B cell (primary cell): ENCODE data around the gene ADARB2. TPM values are rescaled to one million over a fixed set of nuclear protein-coding genes. Genes with fewer than 3 reads are reported as not detected.

Experiments used
- ATAC-seq: fragments of 200-7000 bp; cut with Tn5 transposase; one replicate; pipeline ENCODE4 v1.10.0; 2021; ENCODE audit warnings: low read depth, mild to moderate bottlenecking, moderate number of reproducible peaks, moderate library complexity
- CTCF ChIA-PET: fragments of 350-600 bp; sonication (Branson Sonifier 250); formaldehyde crosslinking; loops from one replicate; lab custom pipeline; 2021; ENCODE audit warnings: antibody characterized with exemption, inconsistent platforms; lab: Charles Lee
- POLR2A ChIA-PET: fragments of 350-600 bp; sonication (Branson Sonifier 250); formaldehyde crosslinking; loops from one replicate; lab custom pipeline; 2021; ENCODE audit warnings: antibody characterized with exemption; lab: Charles Lee
- DNase-seq: peaks from one replicate; pipeline ENCODE4 v3.0.0; 2013
- H2AFZ ChIP-seq: 2 replicates; pipeline ENCODE4 v1.6.1; 2012; ENCODE audit warnings: mild to moderate bottlenecking, low read depth, low read length; ENCODE audit not compliant: insufficient read depth, poor library complexity, severe bottlenecking
- H3K27ac ChIP-seq, 2 donors: 1 replicate in 1 of 2; 2 replicates in 1 of 2; pipeline ENCODE4 v1.5.1; 2012 to 2013; ENCODE audit warnings: low read length in 2 of 2, mild to moderate bottlenecking in 2 of 2, moderate library complexity in 1 of 2
- H3K27me3 ChIP-seq, 4 experiments: fragments of 200-600 bp in 1 of 4; sonication (generic) in 1 of 4; replicated peaks in 1 of 4; 1 replicate in 2 of 4; 2 replicates in 2 of 4; pipeline versions ENCODE4 v1.6.1 to v1.7.0; 2013 to 2016; ENCODE audit warnings: low read length in 3 of 4, mild to moderate bottlenecking in 2 of 4, mixed read lengths in 1 of 4, moderate library complexity in 1 of 4; ENCODE audit not compliant: insufficient read depth in 4 of 4, control insufficient read depth in 3 of 4; ENCODE audit errors: control extremely low read depth in 1 of 4
- H3K36me3 ChIP-seq, 2 experiments: replicated peaks in 1 of 2; 1 replicate in 1 of 2; 2 replicates in 1 of 2; pipeline versions ENCODE4 v1.6.1 to v1.7.1; 2013; ENCODE audit warnings: low read length in 1 of 2; ENCODE audit not compliant: insufficient read depth in 2 of 2, control insufficient read depth in 1 of 2; ENCODE audit errors: control extremely low read depth in 1 of 2, extremely low read depth in 1 of 2
- H3K4me1 ChIP-seq, 2 donors: fragments of 200-600 bp in 1 of 2; sonication (generic) in 1 of 2; 1 replicate in 1 of 2; 2 replicates in 1 of 2; pipeline versions ENCODE4 v1.5.1 to v1.6.1; 2013 to 2017; ENCODE audit warnings: low read length in 2 of 2; ENCODE audit not compliant: control insufficient read depth in 2 of 2, insufficient read depth in 2 of 2
- H3K4me2 ChIP-seq: replicated peaks from 2 replicates; pipeline ENCODE3; 2012; ENCODE audit warnings: mild to moderate bottlenecking, low read depth, low read length; ENCODE audit not compliant: poor library complexity, severe bottlenecking
- H3K4me3 ChIP-seq, 5 experiments: fragments of 200-600 bp in 1 of 5; sonication (generic) in 1 of 5; 1 replicate in 3 of 5; 2 replicates in 2 of 5; pipeline versions ENCODE4 v1.5.1 to v1.7.0; 2011 to 2016; ENCODE audit warnings: low read length in 4 of 5, mild to moderate bottlenecking in 4 of 5, low read depth in 2 of 5, control low read depth in 1 of 5, moderate library complexity in 1 of 5; ENCODE audit not compliant: insufficient read depth in 1 of 5; ENCODE audit errors: control extremely low read depth in 1 of 5, extremely low read depth in 1 of 5
- H3K79me2 ChIP-seq: fragments of 200-600 bp; sonication (generic); one replicate; pipeline ENCODE4 v1.6.0; 2016; ENCODE audit warnings: low read length; ENCODE audit not compliant: control insufficient read depth, insufficient read depth
- H3K9ac ChIP-seq: fragments of 200-600 bp; sonication (generic); 2 replicates; pipeline ENCODE4 v1.6.1; 2017; ENCODE audit warnings: mild to moderate bottlenecking, low read length, moderate library complexity
- H3K9me3 ChIP-seq, 3 donors: one replicate each; pipeline versions ENCODE4 v1.6.1 to v1.7.1; 2013; ENCODE audit warnings: low read length in 2 of 3; ENCODE audit not compliant: control insufficient read depth in 2 of 3, insufficient read depth in 1 of 3; ENCODE audit errors: control extremely low read depth in 1 of 3
- H4K20me1 ChIP-seq: 2 replicates; pipeline ENCODE4 v1.6.0; 2012; ENCODE audit warnings: mild to moderate bottlenecking, low read length; ENCODE audit not compliant: insufficient read depth, control insufficient read depth, poor library complexity, severe bottlenecking
- H3K27ac Mint-ChIP-seq: one replicate; pipeline ENCODE4 v1.8.0; 2021; ENCODE audit warnings: mixed read lengths
- H3K27me3 Mint-ChIP-seq: one replicate; pipeline ENCODE4 v1.8.0; 2021; ENCODE audit warnings: mixed read lengths
- H3K4me1 Mint-ChIP-seq: one replicate; pipeline ENCODE4 v1.8.0; 2021; ENCODE audit warnings: mixed read lengths
- H3K4me3 Mint-ChIP-seq: one replicate; pipeline ENCODE4 v1.8.0; 2021; ENCODE audit warnings: mixed read lengths
- H3K9me3 Mint-ChIP-seq: one replicate; pipeline ENCODE4 v1.8.0; 2022; ENCODE audit warnings: mixed read lengths; ENCODE audit not compliant: insufficient read depth
- EZH2 ChIP-seq: IDR thresholded peaks from 2 replicates; pipeline ENCODE4 v1.6.1; 2012; ENCODE audit warnings: borderline replicate concordance, low read depth, mild to moderate bottlenecking, moderate library complexity, low read length; ENCODE audit not compliant: insufficient read depth, poor library complexity, severe bottlenecking
- WGBS: methylation state at CpG from one replicate; pipeline ENCODE4 v1.1.5; 2013; ENCODE audit warnings: missing lambda C conversion rate; ENCODE audit not compliant: insufficient coverage; 5-methylcytosine and 5-hydroxymethylcytosine counted together
- intact Hi-C: fragments of 100-400 bp; cut with micrococcal nuclease; formaldehyde crosslinking; loops from one replicate; pipeline ENCODE4 v1.10.0; 2022
- polyA plus RNA-seq: library from polyadenylated mRNA; depleted of rRNA; stranded (reverse); fragments of >200 nt; gene quantifications from 2 replicates; pipeline ENCODE4 v1.2.3, GENCODE V29; 2012
- total RNA-seq, 2 donors: library from RNA; stranded (reverse); fragments of 120-200 nt in 1 of 2; gene quantifications; 1 replicate in 1 of 2; 2 replicates in 1 of 2; pipeline versions ENCODE4 v1.2.3 to v1.2.4, GENCODE V29; 2013 to 2022
- TF ChIP-seq, protein P1 (sequence below): fragments of 200-600 bp; IDR thresholded peaks from one replicate; pipeline ENCODE4 v1.8.0; 2022; ENCODE audit warnings: antibody characterized with exemption, mild to moderate bottlenecking

ADARB2 gene
- total and polyA plus RNA-seq, 2 donors (not counting 1 experiment from before 2014, with no cell fraction given): 0.13 to 0.96 TPM

DNA sequence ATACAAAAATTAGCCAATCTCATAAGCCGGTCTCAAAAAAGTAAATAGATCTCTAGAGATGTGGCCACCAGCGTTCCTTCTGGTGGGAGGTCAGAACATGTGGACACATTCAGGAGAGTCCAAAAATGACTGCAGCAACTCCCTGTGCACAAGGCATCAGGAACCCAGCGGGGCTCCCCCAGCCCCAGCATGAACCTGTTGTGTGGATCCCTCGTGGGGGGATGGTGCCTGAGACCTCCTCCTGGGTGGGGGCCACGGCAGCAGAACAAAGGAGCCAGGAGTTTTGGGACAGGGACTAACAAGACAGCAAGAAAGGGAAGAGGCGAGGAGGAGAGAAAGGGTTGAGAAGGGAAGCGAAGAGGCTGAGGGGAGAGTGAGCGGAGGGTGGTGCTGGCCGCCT, 559.4 kb downstream of the ADARB2 start:
- Mint-ChIP-seq H3K4me1 (no peaks in the 10 kb centered on the region), H3K27ac (no peak overlapping the region), H3K9me3 (no peaks in the 10 kb centered on the region), H3K4me3 (no peak overlapping the region), H3K27me3 (peaks cover 9% of the 10 kb centered on the region)
- no peak overlapping the region for H3K4me3 ChIP-seq
- H4K20me1 ChIP-seq: no peaks in the 10 kb centered on the region
- no peak for ATAC-seq
- H3K4me1 ChIP-seq: no peaks in the 10 kb centered on the region
- WGBS: 83% methylated on average over 5 of the region's 9 CpGs
- H3K79me2 ChIP-seq: no peaks in the 10 kb centered on the region
- no peak for TF ChIP-seq EZH2
- TF ChIP-seq, protein P1, sequence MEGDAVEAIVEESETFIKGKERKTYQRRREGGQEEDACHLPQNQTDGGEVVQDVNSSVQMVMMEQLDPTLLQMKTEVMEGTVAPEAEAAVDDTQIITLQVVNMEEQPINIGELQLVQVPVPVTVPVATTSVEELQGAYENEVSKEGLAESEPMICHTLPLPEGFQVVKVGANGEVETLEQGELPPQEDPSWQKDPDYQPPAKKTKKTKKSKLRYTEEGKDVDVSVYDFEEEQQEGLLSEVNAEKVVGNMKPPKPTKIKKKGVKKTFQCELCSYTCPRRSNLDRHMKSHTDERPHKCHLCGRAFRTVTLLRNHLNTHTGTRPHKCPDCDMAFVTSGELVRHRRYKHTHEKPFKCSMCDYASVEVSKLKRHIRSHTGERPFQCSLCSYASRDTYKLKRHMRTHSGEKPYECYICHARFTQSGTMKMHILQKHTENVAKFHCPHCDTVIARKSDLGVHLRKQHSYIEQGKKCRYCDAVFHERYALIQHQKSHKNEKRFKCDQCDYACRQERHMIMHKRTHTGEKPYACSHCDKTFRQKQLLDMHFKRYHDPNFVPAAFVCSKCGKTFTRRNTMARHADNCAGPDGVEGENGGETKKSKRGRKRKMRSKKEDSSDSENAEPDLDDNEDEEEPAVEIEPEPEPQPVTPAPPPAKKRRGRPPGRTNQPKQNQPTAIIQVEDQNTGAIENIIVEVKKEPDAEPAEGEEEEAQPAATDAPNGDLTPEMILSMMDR: no peak
- no peaks in the 10 kb centered on the region for H3K27me3 ChIP-seq
- H3K36me3 ChIP-seq: no peaks in the 10 kb centered on the region
- POLR2A ChIA-PET: no interaction called here
- no peak overlapping the region for H3K4me2 ChIP-seq
- DNase-seq: no peak
- intact Hi-C loops: no loop called here
- no peak overlapping the region for H2AFZ ChIP-seq
- no peaks in the 10 kb centered on the region for H3K9me3 ChIP-seq
- no peak overlapping the region for H3K9ac ChIP-seq
- CTCF ChIA-PET: no interaction called here
- H3K27ac ChIP-seq: no peak overlapping the region

DNA sequence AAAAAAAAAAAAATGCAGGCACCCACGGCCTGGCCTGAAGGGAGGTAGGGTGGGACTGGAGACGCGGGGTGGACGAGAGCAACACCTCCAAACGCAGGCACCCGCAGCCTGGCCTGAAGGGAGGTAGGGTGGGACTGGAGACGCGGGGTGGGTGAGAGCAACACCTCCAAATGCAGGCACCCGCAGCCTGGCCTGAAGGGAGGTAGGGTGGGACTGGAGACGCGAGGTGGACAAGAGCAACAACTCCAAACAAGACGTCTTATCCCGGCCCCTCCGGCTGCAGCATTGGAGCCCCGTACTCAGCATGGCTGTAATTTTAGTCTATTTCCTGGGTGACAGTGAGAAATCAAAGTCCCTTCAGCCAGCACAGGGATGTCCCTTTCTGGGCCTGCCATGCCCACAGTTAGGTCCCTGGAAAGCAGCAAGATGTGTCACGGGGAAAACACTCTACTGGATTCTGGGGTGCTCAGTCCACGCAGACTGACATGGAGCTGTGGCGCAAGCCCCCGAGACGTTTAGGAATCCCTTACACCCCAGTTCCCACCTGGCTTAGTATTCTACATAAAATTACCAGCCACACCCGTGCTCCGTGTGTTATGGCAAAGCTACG, 561.3 kb downstream of the ADARB2 start:
- H3K36me3 ChIP-seq: no peaks in the 10 kb centered on the region
- intact Hi-C loops: no loop called here
- H3K27ac Mint-ChIP-seq: no peak overlapping the region
- peaks cover 6% of the 10 kb centered on the region for H3K27me3 Mint-ChIP-seq
- POLR2A ChIA-PET: no interaction called here
- H3K4me1 Mint-ChIP-seq: no peaks in the 10 kb centered on the region
- no peaks in the 10 kb centered on the region for H3K9me3 Mint-ChIP-seq
- H4K20me1 ChIP-seq: no peaks in the 10 kb centered on the region
- CTCF ChIA-PET: no interaction called here
- H3K4me1 ChIP-seq: no peaks in the 10 kb centered on the region
- ATAC-seq: no peak
- 90% methylated on average over 20 of the region's 23 CpGs for WGBS
- H3K4me3 ChIP-seq: no peak overlapping the region
- H3K9me3 ChIP-seq: peaks cover 0 to under 1% (median 0%) of the 10 kb centered on the region in 3 donors
- no peak for TF ChIP-seq EZH2
- TF ChIP-seq, protein P1: no peak
- no peak for DNase-seq
- H3K4me2 ChIP-seq: no peak overlapping the region
- no peak overlapping the region for H3K27ac ChIP-seq
- H3K27me3 ChIP-seq: no peaks in the 10 kb centered on the region
- H2AFZ ChIP-seq: no peak overlapping the region
- H3K9ac ChIP-seq: no peak overlapping the region
- H3K79me2 ChIP-seq: no peaks in the 10 kb centered on the region
- H3K4me3 Mint-ChIP-seq: no peak overlapping the region
